ENCODE measurements around the gene GNA14.
"Not testable (repeated sequence)": the region's sequence is repeated elsewhere in the genome, so short reads cannot be mapped to it uniquely, and the experiment has no call there.

Gene GNA14

GRCh38 chr9:77640741-77641580 lies 7.2 kb downstream of the GNA14 start:
- DNase-seq = no peak

DNA sequence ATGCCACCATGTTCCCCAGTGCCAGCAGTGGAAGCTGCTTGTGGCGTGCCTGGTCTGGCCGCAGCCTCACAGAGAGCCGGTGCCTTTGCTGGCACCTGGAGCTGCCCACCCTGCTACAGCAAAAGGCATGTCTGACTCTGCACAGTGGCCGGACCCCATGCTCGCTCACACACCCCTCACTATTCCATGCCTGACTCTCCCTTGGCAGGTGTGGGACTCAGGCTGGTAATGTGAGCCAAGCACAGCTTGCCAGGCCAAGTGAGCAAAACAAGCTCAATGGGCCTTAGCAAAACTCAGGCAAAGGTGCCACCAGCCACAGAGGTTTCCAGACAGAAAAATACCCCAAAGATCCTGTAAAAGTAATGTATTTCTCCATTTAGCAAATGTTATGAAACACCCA lies 15.5 kb downstream of the GNA14 start:
- no peak for DNase-seq

DNA sequence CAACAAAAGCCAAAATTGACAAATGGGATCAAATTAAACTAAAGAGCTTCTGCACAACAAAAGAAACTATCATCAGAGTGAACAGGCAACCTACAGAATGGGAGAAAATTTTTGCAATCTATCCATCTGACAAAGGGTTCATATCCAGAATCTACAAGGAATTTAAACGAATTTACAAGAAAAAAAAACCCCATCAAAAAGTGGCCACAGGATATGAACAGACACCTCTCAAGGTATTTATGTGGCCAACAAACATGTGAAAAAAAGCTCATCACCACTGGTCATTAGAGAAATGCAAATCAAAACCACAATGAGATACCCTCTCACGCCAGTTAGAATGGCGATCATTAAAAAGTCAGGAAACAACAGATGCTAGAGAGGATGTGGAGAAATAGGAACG lies 19.3 kb downstream of the GNA14 start:
- DNase-seq = not testable (repeated sequence)

- no peak for DNase-seq
Measured at GRCh38 chr9:77616191-77616590, 31.9 kb downstream of the GNA14 start.

- DNase-seq = no peak
Measured at GRCh38 chr9:77614645-77615044, 33.5 kb downstream of the GNA14 start.

GRCh38 chr9:77606526-77606925 lies 41.6 kb downstream of the GNA14 start:
- no peak for DNase-seq

- no peak for DNase-seq
Measured at GRCh38 chr9:77605449-77606220, 42.5 kb downstream of the GNA14 start.

GRCh38 chr9:77604316-77604715 lies 43.8 kb downstream of the GNA14 start:
- no peak for DNase-seq

DNA sequence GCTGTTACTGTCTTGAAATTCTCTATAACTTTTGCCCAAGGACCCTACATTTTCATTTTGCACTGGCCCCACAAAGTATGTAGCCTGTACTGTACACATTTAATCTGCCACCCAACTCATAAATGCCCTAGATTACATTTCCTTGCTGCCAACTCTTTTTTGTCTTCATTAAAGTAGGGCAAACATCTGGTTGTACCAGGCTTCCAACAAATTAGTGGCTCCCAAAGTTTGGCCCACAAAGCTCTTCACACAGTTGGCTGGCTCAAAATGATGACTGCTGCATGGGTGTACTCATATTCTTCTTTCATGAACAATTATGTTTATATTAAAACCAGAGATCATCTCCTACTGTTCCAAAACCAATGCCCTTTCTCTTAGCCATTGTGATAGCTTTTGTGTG lies 45.3 kb downstream of the GNA14 start:
- DNase-seq = no peak

DNA sequence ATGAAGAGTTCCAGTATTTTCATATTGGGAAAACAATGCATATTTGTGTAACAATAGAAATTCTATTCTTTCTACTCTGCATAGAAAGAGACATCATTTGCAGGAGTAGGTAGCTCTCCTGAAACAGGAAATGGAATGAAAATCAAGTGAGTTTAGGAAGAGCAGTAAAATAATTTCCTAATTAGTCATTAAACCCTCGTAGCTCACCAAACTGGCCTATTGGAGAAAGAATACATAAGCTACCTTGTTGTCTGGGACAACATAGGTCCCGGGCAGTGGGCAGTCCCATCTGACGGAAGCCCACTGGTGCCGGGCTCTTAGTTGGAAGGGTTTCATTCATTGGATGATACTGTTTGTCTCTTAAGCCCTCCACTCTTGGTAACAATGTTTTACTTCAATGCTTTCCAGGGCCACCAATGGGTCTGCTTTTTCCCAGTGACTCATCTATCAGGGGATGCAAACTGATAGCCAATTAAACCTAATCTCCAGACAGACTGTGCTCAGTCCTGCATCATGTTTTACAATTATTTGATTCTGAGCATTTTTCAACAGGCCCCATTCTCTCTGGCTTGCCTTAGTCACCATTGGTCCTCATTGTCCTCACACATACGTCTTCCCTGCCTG lies 46.5 kb downstream of the GNA14 start:
- no peak for DNase-seq

DNA sequence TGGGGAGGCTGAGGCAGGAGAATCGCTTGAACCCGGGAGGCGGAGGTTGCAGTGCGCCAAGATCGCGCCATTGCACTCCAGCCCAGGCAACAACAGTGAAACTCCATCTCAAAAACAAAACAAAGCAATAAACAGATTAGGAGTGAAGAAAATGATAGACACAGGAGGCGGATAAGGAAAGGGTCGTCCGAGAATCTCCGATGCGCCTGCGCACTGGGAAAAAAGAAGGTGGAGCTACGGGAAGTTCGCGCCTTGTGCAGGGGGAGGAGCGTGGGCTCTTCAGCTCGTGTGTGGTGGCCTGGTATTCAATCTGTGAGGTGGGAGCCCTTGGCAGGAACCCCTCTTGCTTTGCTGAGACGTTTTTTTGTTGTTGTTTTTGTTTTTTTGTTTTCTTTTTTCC lies 47.3 kb downstream of the GNA14 start:
- DNase-seq = no peak

DNA sequence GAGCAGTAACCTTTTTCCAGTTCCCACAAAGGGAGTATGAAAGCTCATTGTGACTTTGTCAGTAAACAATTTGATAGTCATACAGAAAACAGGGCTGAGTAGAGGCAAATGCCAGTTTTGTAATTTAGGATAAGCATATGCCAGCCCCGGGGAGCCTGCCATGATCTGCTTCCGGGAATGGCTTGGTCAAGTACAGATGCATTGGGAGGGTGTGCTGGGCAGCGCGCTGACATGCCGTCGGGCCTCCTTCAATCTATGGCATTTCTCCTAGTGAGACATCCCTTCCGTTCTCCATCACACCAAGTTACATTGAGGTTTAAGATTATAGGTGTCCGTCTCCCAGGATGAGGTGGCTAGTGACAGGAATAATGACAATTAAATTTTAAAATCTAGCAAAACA lies 48.6 kb downstream of the GNA14 start:
- no peak for DNase-seq

GRCh38 chr9:77598991-77599390 lies 49.1 kb downstream of the GNA14 start:
- no peak for DNase-seq

- DNase-seq = no peak
Measured at GRCh38 chr9:77598524-77598923, 49.6 kb downstream of the GNA14 start.

GRCh38 chr9:77597057-77597456 lies 51.1 kb downstream of the GNA14 start:
- no peak for DNase-seq

GRCh38 chr9:77595426-77596095 lies 52.6 kb downstream of the GNA14 start:
- DNase-seq = no peak

- DNase-seq = no peak
Measured at GRCh38 chr9:77594963-77595362, 53.2 kb downstream of the GNA14 start.

DNA sequence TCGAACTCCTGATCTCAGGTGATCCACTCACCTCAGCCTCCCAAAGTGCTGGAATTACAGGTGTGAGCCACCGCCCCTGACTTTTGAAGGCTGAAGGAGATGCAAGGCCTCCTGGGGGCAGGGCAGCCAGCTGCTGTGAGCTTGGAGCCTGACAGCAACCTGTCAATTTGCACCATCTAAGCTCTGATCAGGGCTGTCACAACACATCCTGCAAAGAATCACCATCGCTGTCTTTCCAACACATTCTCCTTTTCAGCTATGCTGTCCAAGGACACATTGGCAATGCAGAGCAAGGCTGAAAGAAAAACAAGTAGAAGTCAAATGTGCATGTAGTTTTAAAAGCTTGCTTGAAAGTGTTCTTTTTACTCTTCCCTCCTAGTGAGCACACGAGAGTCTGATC lies 54.6 kb downstream of the GNA14 start:
- DNase-seq = no peak

- DNase-seq = no peak
Measured at GRCh38 chr9:77592476-77592875, 55.6 kb downstream of the GNA14 start.

- DNase-seq = no peak
Measured at GRCh38 chr9:77589046-77589795, 58.9 kb downstream of the GNA14 start.

GRCh38 chr9:77588271-77588937 lies 59.7 kb downstream of the GNA14 start:
- DNase-seq = no peak

DNA sequence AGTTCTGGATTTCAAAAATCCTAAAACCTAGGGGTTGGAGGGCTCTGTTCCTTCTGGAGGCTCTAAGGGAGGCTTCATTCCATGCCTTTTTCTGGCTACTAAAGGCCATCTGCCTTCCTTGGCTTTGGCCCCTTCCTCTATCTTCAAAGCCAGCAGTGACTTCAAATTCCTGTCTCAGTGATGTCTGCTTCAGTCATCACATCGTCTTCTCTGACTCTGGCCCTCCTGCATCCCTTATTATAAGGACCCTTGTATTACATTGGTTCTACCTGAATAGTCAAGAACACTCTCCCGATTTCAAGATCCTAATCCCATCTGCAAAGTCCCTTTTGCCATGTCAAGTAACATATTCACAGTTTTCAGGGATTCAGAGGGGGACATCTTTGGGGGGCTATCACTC lies 60.3 kb downstream of the GNA14 start:
- no peak for DNase-seq
